Raji (cell line): ENCODE measurements around the gene NEUROD2.

Experiments used
- POLR2A ChIP-seq: IDR thresholded peaks from 2 replicates; pipeline ENCODE4 v1.6.1; 2011; ENCODE audit warnings: low read depth, low read length, control low read depth; ENCODE audit not compliant: insufficient read depth

The NEUROD2 gene

GRCh38 chr17:39568702-39569101 lies 39.0 kb downstream of the NEUROD2 start:
- no peak for TF ChIP-seq POLR2A

- TF ChIP-seq POLR2A: no peak
Measured at GRCh38 chr17:39566094-39566850, 41.4 kb downstream of the NEUROD2 start.

- no peak for TF ChIP-seq POLR2A
Measured at GRCh38 chr17:39564211-39564848, 43.4 kb downstream of the NEUROD2 start.

GRCh38 chr17:39563476-39563875 lies 44.2 kb downstream of the NEUROD2 start:
- TF ChIP-seq POLR2A: no peak

- no peak for TF ChIP-seq POLR2A
Measured at GRCh38 chr17:39562976-39563375, 44.7 kb downstream of the NEUROD2 start.

- TF ChIP-seq POLR2A: no peak
Measured at GRCh38 chr17:39562395-39562794, 45.3 kb downstream of the NEUROD2 start.

GRCh38 chr17:39556423-39556822 lies 51.3 kb downstream of the NEUROD2 start:
- TF ChIP-seq POLR2A: no peak

GRCh38 chr17:39555368-39555767 lies 52.4 kb downstream of the NEUROD2 start:
- TF ChIP-seq POLR2A: no peak
